Mesenteric fat pad (tissue), 1 donor: ENCODE measurements around the gene VAV1. TPM values are rescaled to one million over a fixed set of nuclear protein-coding genes. Genes with fewer than 3 reads are reported as not detected.
"Not testable (repeated sequence)": the region's sequence is repeated elsewhere in the genome, so short reads cannot be mapped to it uniquely, and the experiment has no call there.

Experiments
- DNase-seq: peaks from one replicate; pipeline ENCODE4 v3.0.0-alpha.2; 2020; ENCODE audit warnings: low spot score
- total RNA-seq: library from RNA; stranded (reverse); fragmentation: NEBNext Ultra II Directional; extraction: Animal tissue kit (Norgen Biotek cat#: 25700); gene quantifications from one replicate; pipeline ENCODE4 v1.2.1, GENCODE V29; 2021
- donor health status: DM: yes; HTN: yes; CAD: no.

VAV1 gene
- total RNA-seq, 1 donor from 2014 or later, result 16.4 TPM

- DNase-seq, result no peak
Measured at GRCh38 chr19:6754653-6755463, 17.6 kb upstream of the VAV1 start.

- no peak for DNase-seq
Measured at GRCh38 chr19:6760606-6761005, 11.9 kb upstream of the VAV1 start.

GRCh38 chr19:6761053-6761676 is 11.3 kb upstream of the VAV1 start:
- no peak for DNase-seq

- DNase-seq, result not testable (repeated sequence)
Measured at GRCh38 chr19:6762253-6762797, 10.2 kb upstream of the VAV1 start.

- no peak for DNase-seq
Measured at GRCh38 chr19:6765738-6766356, 6.7 kb upstream of the VAV1 start.

GRCh38 chr19:6766357-6767080 is 6.0 kb upstream of the VAV1 start:
- DNase-seq, result no peak

- no peak for DNase-seq
Measured at GRCh38 chr19:6767081-6767356, 5.5 kb upstream of the VAV1 start.

GRCh38 chr19:6767357-6768235 is 4.9 kb upstream of the VAV1 start, which contains the start of gene SH2D3A:
SH2D3A (minus strand) TSS chr19:6767435; CDS start chr19:6763748, 3,687 bp downstream.
- DNase-seq, result peak; percentile 92

GRCh38 chr19:6768236-6768785 is 4.2 kb upstream of the VAV1 start:
- no peak for DNase-seq

GRCh38 chr19:6769006-6769619 is 3.4 kb upstream of the VAV1 start:
- no peak for DNase-seq

- DNase-seq, result not testable (repeated sequence)
Measured at GRCh38 chr19:6771648-6772027, 870 bp upstream of the VAV1 start.

- DNase-seq, result no peak
Measured at GRCh38 chr19:6772866-6773322, 386 bp downstream of the VAV1 start.

GRCh38 chr19:6773323-6773931 is 919 bp downstream of the VAV1 start:
- DNase-seq, result no peak

GRCh38 chr19:6774821-6775707 is 2.6 kb downstream of the VAV1 start:
- DNase-seq, result no peak

GRCh38 chr19:6776045-6776444 is 3.5 kb downstream of the VAV1 start:
- not testable (repeated sequence) for DNase-seq

GRCh38 chr19:6776999-6777398 is 4.5 kb downstream of the VAV1 start:
- DNase-seq, result no peak

GRCh38 chr19:6777434-6777833 is 4.9 kb downstream of the VAV1 start:
- DNase-seq, result no peak

GRCh38 chr19:6778386-6778785 is 5.9 kb downstream of the VAV1 start:
- DNase-seq, result no peak
